GM13976 (cell line): Measurements from ENCODE around the gene NKX2-2.

ENCODE experiments used
- DNase-seq: peaks from one replicate; pipeline ENCODE4 v3.0.0; 2012; ENCODE audit warnings: low spot score
- in situ Hi-C: fragments of 300-500 bp; cut with MboI; formaldehyde crosslinking; loops from one replicate; pipeline ENCODE4 v1.12.0; 2022; ENCODE audit warnings: low sequenced_read_pairs, mixed read lengths, inconsistent platforms; ENCODE audit not compliant: unreplicated experiment
- TF ChIP-seq, protein P1 (sequence below): IDR thresholded peaks from 2 replicates; pipeline ENCODE4 v1.5.1; 2012; ENCODE audit warnings: borderline replicate concordance, mild to moderate bottlenecking; ENCODE audit not compliant: insufficient read depth; ENCODE audit errors: extremely low read depth, missing control alignments, control extremely low read depth

Gene NKX2-2

DNA sequence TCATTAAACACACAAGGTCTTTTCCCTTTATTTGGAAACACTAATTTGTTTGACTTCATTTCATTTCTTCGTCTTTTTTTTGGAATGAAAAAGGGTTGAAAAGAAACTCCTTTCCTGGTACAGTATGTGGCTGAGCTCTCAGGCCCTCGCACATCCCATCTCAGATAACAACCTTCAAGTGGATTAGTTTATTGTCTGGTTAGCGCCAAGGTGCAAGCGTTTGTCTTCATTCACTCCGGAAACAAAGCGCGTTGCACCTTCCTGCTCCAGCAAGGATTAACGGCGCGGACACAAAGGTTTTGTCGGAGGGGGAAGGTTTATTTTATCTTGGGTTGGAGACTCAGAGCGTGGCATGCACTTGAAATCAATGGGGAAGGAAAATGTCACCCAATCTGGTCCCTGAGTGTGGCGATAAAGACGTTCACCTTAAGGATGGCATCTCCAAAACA, 5.3 kb upstream of the NKX2-2 start:
- in situ Hi-C loops, result loop anchor here (25.0 kb wide), 2 partner anchors 407 to 1157 kb away; partner anchors contain the start of genes INSM1 and LINC00237
- TF ChIP-seq, protein P1, sequence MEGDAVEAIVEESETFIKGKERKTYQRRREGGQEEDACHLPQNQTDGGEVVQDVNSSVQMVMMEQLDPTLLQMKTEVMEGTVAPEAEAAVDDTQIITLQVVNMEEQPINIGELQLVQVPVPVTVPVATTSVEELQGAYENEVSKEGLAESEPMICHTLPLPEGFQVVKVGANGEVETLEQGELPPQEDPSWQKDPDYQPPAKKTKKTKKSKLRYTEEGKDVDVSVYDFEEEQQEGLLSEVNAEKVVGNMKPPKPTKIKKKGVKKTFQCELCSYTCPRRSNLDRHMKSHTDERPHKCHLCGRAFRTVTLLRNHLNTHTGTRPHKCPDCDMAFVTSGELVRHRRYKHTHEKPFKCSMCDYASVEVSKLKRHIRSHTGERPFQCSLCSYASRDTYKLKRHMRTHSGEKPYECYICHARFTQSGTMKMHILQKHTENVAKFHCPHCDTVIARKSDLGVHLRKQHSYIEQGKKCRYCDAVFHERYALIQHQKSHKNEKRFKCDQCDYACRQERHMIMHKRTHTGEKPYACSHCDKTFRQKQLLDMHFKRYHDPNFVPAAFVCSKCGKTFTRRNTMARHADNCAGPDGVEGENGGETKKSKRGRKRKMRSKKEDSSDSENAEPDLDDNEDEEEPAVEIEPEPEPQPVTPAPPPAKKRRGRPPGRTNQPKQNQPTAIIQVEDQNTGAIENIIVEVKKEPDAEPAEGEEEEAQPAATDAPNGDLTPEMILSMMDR, result no peak
- DNase-seq, result no peak

DNA sequence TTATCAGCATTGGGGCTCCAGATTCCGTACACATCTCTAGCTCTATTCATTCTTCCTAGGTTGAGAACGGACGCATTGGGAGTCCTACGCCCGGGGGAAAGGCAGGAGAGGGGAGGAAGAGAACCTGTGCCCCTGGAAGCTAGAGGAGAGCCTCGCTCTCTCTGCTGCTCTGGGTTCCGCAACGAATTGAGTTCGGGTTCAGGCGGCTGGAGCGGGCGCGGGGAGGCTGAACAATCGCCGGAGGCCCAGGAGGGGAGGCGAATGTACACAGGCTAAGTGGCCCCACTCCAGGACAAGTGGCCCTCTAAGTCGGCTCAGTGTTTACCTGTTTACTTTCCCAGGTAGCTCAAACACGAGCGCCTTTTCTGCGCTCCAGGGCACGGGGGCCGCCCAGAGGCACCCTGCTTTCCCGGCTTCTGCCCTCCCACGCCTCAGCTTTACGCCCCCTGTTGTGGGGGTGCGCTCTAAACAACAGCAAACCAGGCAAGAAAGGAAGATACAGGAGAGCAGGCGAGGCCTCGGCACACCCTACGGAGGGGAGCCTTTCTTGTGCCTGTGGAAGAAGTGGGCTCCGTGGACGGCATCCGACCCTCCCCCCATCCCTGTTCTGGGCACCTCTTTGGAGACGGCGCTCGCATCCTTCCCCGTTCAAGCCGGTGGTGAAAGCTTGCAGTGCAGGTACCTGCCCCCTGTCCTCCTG, 4.6 kb upstream of the NKX2-2 start:
- in situ Hi-C loops, result loop anchor here (25.0 kb wide), 2 partner anchors 406 to 1156 kb away; partner anchors contain the start of genes INSM1 and LINC00237
- peak; percentile 50 for DNase-seq
- TF ChIP-seq, protein P1, result no peak

DNA sequence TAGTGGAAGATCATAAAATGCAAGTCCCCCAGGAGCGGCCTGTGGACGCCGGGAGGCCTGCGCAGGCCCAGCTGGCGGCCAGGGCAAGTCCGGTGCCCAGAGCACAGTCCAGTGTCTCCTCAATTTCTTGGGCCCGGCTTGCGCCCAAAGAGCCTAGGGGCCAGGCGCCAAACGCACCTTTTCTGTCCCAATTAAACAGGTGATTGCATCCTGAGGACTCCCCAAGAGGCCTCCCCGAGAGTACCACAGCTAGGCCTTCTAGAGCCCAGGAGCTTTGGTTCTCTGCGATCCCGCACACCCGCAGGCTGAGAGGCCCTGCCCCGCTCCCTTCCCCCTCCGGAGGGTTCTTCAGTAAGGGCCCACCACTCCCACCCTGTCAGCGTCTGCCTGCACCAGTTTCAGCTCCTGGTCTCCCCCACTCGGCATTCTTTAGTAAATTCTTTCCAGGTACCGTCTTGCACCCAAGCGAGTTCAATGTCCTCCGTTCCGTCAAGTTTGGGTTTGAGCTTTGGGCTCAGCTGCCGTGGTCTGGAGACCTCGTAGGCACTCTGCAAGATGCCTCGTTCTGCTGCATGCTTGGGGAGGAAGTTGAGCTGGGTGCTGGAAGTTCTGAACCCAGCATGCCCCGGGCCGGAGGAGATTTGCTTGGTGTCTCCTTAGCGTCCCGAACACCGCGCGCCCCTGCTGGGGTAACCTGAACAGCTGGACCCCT, 3.9 kb upstream of the NKX2-2 start:
- in situ Hi-C loops, result loop anchor here (25.0 kb wide), 2 partner anchors 405 to 1155 kb away; partner anchors contain the start of genes INSM1 and LINC00237

DNA sequence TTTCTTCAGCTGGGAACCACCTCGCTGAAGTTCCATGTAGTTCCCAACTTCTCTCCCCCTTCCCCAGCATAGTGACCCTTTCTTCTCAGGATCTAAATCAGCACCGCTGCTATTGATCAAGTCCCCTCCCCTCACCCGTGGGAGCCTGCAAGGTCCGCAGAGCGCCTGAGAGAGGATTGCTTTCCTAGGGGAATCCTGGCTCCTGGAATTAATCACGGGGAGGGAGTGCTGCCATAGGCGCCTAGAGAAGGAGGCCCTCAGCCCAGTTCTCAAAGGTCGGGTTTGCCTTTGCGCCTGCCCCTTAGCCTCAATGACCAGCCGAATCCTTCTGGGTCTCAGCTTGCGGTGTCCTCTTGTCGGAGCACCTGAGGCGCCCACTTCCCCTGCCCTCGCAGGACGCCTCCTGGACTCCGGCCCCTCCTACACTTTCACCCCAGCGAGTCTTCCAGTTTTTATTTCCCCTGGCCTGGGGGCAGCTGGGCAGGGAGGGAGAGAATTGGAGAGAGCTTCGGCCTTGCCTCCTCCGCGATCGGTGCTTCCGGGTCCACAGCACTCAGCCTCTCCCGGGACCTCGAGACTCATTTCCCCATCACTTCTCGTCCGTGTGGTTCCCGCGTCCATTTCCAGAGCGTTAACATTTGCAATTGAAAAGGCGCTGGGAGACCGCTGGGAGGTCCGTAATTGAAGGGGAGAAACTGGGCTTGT, 3.1 kb upstream of the NKX2-2 start:
- in situ Hi-C loops, result loop anchor here (25.0 kb wide), 2 partner anchors 405 to 1155 kb away; partner anchors contain the start of genes INSM1 and LINC00237
- TF ChIP-seq, protein P1, result no peak
- peak; percentile 36 for DNase-seq

More for the DNA sequence above, 3.9 kb upstream of the NKX2-2 start:
- peak; percentile 42 for DNase-seq
- TF ChIP-seq, protein P1, result no peak

DNA sequence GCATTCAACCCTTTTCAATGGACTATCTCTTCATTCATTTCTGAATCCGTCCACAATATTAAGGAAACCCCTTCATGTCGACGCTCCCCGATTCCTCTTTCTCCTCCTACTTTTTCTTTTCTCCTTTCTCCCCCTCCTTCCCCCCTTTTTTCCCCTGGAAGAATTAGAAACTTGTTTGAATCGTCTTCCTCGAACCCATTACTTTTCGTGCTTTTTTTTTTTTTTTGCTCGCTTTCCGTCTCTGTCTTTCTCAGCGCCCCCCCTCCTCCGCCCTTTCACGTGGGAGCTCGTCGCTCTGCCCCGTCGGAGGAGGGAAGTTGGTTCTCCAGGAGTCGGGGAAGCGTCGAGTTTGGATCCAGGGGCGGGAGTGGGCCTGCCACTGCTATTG, 2.3 kb upstream of the NKX2-2 start:
- TF ChIP-seq, protein P1, result no peak
- in situ Hi-C loops, result loop anchor here (25.0 kb wide), 2 partner anchors 404 to 1154 kb away; partner anchors contain the start of genes INSM1 and LINC00237
- no peak for DNase-seq

DNA sequence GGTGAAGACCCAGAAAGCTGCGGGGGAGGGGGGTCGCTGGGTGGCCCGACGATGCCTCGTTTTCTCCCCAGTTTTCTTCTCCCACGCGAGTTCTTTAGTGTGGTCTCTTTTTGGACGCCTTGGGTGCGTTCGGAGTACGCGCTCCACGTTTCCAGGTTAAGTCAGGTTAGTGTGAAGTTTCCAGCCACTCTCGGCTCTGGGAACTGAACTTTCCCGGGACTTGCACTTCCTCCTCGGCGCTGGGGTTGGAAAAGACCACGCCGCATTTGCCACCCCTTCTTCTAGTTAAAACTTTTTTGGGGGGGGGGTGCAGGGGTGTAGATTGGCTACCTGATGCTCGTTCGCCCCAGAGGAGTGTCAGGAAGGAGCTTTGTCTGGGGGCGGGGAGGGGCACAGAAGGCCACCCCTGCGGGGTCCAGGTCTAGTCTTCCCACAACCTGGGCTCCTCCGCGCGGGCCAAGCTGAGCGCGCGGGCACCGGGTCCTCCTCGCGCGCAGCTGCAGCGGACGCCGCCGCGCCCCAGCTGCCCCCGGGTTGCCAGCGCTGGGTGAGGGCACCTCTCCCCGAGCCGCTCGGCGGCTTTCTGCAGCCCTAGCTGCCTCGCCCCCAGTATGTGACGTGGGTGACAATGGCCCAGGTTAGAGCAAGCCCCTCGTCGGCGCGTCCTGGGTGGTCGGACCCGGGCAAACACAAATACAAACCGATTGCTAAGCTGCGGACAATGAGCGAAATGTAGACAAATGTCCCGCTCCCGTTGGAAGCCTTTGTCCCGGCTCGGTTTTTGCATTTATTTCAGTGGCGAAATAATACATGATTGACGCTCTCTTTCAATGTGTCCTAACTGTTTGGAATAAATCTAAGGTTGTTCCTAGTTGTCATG, 1.7 kb upstream of the NKX2-2 start:
- in situ Hi-C loops, result loop anchor here (25.0 kb wide), 2 partner anchors 403 to 1153 kb away; partner anchors contain the start of genes INSM1 and LINC00237
- DNase-seq, result peak; percentile 31
- TF ChIP-seq, protein P1, result no peak
